Effector CD8-positive, alpha-beta T cell (primary cell): ENCODE measurements around the gene NELL2.

Experiments used
- DNase-seq: peaks from one replicate; lab custom pipeline; 2025; lab: John Stamatoyannopoulos, UW

Gene NELL2

GRCh38 chr12:44626883-44627282 lies 249.2 kb downstream of the NELL2 start:
- DNase-seq: no peak

- no peak for DNase-seq
Observed at GRCh38 chr12:44618946-44619345, 257.2 kb downstream of the NELL2 start.

- DNase-seq: no peak
Observed at GRCh38 chr12:44616402-44616801, 259.7 kb downstream of the NELL2 start.

- DNase-seq: no peak
Observed at GRCh38 chr12:44611538-44611937, 264.6 kb downstream of the NELL2 start.

GRCh38 chr12:44603701-44604100 lies 272.4 kb downstream of the NELL2 start:
- no peak for DNase-seq

- DNase-seq: no peak
Observed at GRCh38 chr12:44592626-44593025, 283.5 kb downstream of the NELL2 start.

GRCh38 chr12:44589697-44590096 lies 286.4 kb downstream of the NELL2 start:
- no peak for DNase-seq

- no peak for DNase-seq
Observed at GRCh38 chr12:44588651-44589050, 287.5 kb downstream of the NELL2 start.

- DNase-seq: no peak
Observed at GRCh38 chr12:44584625-44585024, 291.5 kb downstream of the NELL2 start.

- no peak for DNase-seq
Observed at GRCh38 chr12:44582521-44582920, 293.6 kb downstream of the NELL2 start.

- DNase-seq: no peak
Observed at GRCh38 chr12:44581642-44582242, 294.4 kb downstream of the NELL2 start.

GRCh38 chr12:44574586-44574985 lies 301.5 kb downstream of the NELL2 start:
- DNase-seq: no peak

- DNase-seq: no peak
Observed at GRCh38 chr12:44573723-44574122, 302.4 kb downstream of the NELL2 start.

GRCh38 chr12:44571006-44571550 lies 305.0 kb downstream of the NELL2 start:
- no peak for DNase-seq

- no peak for DNase-seq
Observed at GRCh38 chr12:44570036-44570583, 306.0 kb downstream of the NELL2 start.

GRCh38 chr12:44565163-44565562 lies 311.0 kb downstream of the NELL2 start:
- DNase-seq: no peak

- no peak for DNase-seq
Observed at GRCh38 chr12:44563486-44563885, 312.6 kb downstream of the NELL2 start.

- DNase-seq: no peak
Observed at GRCh38 chr12:44558340-44559100, 317.6 kb downstream of the NELL2 start.

- DNase-seq: no peak
Observed at GRCh38 chr12:44555454-44555853, 320.7 kb downstream of the NELL2 start.

- DNase-seq: no peak
Observed at GRCh38 chr12:44551631-44552030, 324.5 kb downstream of the NELL2 start.

- no peak for DNase-seq
Observed at GRCh38 chr12:44550377-44550776, 325.7 kb downstream of the NELL2 start.

GRCh38 chr12:44546060-44546459 lies 330.1 kb downstream of the NELL2 start:
- no peak for DNase-seq

GRCh38 chr12:44544018-44544417 lies 332.1 kb downstream of the NELL2 start:
- DNase-seq: no peak
